ENCODE results near the gene ETV3L. TPM values are rescaled to one million over a fixed set of nuclear protein-coding genes. Genes with fewer than 3 reads are reported as not detected.
A peak's percentile ranks its signal among the peaks of the same experiment; 100 is the strongest.

The ETV3L gene
- total RNA-seq = not detected

DNA sequence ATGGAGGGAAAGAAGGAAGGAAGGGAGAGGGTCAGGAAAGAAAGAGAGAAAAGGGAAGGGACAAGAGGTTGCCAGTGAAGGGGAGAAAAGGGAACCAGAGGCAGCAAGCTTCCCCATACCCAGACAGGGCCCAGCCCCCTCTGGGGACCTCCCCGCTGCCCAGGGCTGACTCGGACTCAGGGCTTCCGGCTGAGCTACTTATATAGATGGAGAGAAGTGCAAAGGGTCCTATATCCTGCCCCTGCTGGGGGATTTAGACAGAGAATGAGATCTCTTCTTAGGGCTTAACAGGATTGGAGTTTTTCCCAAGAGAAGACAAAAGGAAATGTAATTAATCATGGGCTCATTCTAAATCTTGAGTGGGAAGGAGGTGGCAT lies at the start of gene ETV3L:
Gene ETV3L (minus strand): TSS at position 176 of the 377 bp plus-strand sequence. CDS start 285 bp downstream, outside the sequence.
- ATAC-seq (no peak), DNase-seq (no peak)
- intact Hi-C loops (cut with micrococcal nuclease) = no loop called here
- no peaks in the 10 kb centered on the region for H3K27me3 Mint-ChIP-seq
- no peaks in the 10 kb centered on the region for H3K36me3 Mint-ChIP-seq (ENCODE audit: low read depth)
- no peaks in the 10 kb centered on the region for H3K9me3 Mint-ChIP-seq
- ChIA-PET POLR2A (no interaction called here), CTCF (interaction anchor here (1.1 to 2.0 kb wide), 3 partner anchors 10 to 57 kb away, joined by 3 to 15 read pairs (median 7); no protein-coding TSS in a partner anchor)
- peak within 1 kb of the TSS; percentile 8 for H3K27ac Mint-ChIP-seq
- TF ChIP-seq, protein P1, sequence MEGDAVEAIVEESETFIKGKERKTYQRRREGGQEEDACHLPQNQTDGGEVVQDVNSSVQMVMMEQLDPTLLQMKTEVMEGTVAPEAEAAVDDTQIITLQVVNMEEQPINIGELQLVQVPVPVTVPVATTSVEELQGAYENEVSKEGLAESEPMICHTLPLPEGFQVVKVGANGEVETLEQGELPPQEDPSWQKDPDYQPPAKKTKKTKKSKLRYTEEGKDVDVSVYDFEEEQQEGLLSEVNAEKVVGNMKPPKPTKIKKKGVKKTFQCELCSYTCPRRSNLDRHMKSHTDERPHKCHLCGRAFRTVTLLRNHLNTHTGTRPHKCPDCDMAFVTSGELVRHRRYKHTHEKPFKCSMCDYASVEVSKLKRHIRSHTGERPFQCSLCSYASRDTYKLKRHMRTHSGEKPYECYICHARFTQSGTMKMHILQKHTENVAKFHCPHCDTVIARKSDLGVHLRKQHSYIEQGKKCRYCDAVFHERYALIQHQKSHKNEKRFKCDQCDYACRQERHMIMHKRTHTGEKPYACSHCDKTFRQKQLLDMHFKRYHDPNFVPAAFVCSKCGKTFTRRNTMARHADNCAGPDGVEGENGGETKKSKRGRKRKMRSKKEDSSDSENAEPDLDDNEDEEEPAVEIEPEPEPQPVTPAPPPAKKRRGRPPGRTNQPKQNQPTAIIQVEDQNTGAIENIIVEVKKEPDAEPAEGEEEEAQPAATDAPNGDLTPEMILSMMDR (IDR thresholded peaks at IDR 0.05) = no peak
- H3K4me3 Mint-ChIP-seq = no peak within 1 kb of the TSS
- peaks cover 8% of the 10 kb centered on the region for H3K4me1 Mint-ChIP-seq (ENCODE audit: low read depth)

DNA sequence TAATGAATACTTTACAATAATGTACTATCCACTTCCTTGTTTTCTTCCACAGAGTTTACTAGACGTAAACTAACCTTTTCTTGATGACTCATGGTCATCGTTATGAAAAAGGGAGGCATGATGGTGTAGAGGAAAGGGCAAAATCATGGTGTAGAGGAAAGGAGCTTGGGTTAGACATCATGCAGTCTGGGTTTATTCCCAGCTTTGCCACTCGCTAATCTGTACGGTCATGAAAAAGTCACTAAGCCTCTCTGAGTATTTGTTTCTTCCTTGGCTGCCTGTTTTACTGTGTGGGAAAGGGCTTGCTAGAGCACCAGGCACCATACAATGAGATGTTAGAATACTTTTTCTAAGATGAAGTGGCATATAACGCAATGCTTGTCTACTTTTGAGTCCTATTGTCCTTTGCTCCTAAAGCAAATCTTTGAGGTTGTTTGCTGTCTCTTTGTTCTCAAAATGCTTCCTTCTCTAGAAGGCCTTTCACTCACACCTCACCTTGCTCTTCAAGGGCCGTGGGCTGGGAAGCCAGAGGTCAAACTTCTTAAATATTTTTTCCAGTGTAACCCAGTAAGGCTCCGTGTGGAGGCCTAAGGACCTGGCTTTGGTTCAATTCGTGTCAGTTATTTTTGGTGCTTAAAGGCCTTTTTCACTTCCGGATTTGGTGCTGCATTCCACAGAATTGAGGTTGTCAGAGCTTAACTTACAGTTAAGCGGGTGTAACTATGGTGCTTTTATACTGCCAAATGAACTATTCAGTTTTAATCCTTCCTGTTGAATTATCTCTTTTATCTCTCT lies 48.5 kb upstream of the ETV3L start:
- TF ChIP-seq, protein P1 (IDR thresholded peaks at IDR 0.05) = no peak
- H3K4me3 Mint-ChIP-seq = no peak overlapping the region
- peaks cover 31% of the 10 kb centered on the region for H3K4me1 Mint-ChIP-seq (ENCODE audit: low read depth)
- CTCF ChIA-PET = interaction anchor here (1.1 to 15.0 kb wide), 4 partner anchors 8 to 74 kb away, joined by 3 to 562 read pairs (median 14); no protein-coding TSS in a partner anchor
- peak overlapping the region; percentile 4 for H3K27ac Mint-ChIP-seq
- intact Hi-C loops (cut with micrococcal nuclease) = no loop called here
- no peak for DNase-seq
- H3K27me3 Mint-ChIP-seq = no peaks in the 10 kb centered on the region
- ATAC-seq = no peak
- no peaks in the 10 kb centered on the region for H3K36me3 Mint-ChIP-seq (ENCODE audit: low read depth)
- H3K9me3 Mint-ChIP-seq = no peaks in the 10 kb centered on the region
- POLR2A ChIA-PET = interaction anchor here (0.9 to 1.6 kb wide), 2 partner anchors 12 to 45 kb away, joined by 3 read pairs; no protein-coding TSS in a partner anchor

DNA sequence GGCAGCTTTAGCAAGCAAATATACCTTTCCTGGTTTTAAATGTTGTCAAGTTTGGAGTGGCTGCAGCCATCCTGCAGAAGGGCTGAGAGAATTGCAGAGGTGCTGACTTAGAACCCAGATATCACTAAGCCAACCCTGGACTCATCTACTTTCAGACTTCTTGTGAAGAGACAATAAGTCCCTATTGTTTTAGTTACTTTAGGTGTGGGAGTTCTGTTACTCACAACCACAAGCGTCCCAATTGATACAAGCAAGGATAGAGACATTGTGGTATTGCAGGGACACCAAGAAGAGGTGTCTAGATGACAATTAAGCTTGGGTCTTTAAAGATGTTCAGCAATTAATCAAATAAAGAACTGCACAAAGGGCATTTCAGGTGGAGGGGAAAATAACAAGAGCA lies 47.4 kb upstream of the ETV3L start:
- intact Hi-C loops (cut with micrococcal nuclease) = no loop called here
- TF ChIP-seq, protein P1 (IDR thresholded peaks at IDR 0.05) = no peak
- DNase-seq = no peak
- peaks cover 32% of the 10 kb centered on the region for H3K4me1 Mint-ChIP-seq (ENCODE audit: low read depth)
- POLR2A ChIA-PET = interaction anchor here (0.9 to 1.6 kb wide), 3 partner anchors 8 to 44 kb away, joined by 3 to 5 read pairs (median 3); partner anchors contain the start of gene ETV3
- ATAC-seq = peak; percentile 43
- H3K27ac Mint-ChIP-seq = no peak overlapping the region
- CTCF ChIA-PET = interaction anchor here (0.9 to 15.0 kb wide), 5 partner anchors 9 to 73 kb away, joined by 3 to 562 read pairs (median 5); no protein-coding TSS in a partner anchor
- no peaks in the 10 kb centered on the region for H3K36me3 Mint-ChIP-seq (ENCODE audit: low read depth)
- H3K27me3 Mint-ChIP-seq = no peaks in the 10 kb centered on the region
- H3K4me3 Mint-ChIP-seq = no peak overlapping the region
- H3K9me3 Mint-ChIP-seq = no peaks in the 10 kb centered on the region

DNA sequence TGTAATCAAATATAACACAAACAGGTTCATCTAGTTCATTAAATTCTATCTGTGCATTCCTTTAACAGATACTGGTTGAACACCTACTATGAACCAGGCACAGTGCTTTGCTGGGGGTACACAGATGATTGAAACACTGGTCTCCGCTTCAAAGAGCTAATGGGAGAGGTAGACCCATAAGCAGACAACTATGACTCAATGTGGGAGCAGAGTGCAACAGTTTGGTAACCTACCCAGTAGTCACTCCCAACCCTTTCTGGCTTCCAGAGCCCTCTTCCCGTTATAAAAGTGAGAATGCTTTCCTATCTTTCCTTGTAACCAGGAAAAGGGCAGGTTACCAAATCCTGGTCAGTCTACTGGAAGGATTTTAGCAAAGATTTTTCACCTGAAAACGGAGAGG lies 46.6 kb upstream of the ETV3L start:
- ChIA-PET CTCF (interaction anchor here (0.9 to 15.0 kb wide), 5 partner anchors 10 to 307 kb away, joined by 3 to 562 read pairs (median 5); no protein-coding TSS in a partner anchor), POLR2A (interaction anchor here (1.3 kb wide), 1 partner anchor 8 kb away, joined by 5 read pairs; the partner anchor contains the start of gene ETV3)
- H3K9me3 Mint-ChIP-seq = no peaks in the 10 kb centered on the region
- ATAC-seq (no peak), DNase-seq (no peak)
- H3K4me3 Mint-ChIP-seq = no peak overlapping the region
- H3K36me3 Mint-ChIP-seq (ENCODE audit: low read depth) = no peaks in the 10 kb centered on the region
- H3K27me3 Mint-ChIP-seq = no peaks in the 10 kb centered on the region
- no peak overlapping the region for H3K27ac Mint-ChIP-seq
- TF ChIP-seq, protein P1 (IDR thresholded peaks at IDR 0.05) = no peak
- intact Hi-C loops (cut with micrococcal nuclease) = no loop called here
- H3K4me1 Mint-ChIP-seq (ENCODE audit: low read depth) = peaks cover 32% of the 10 kb centered on the region

DNA sequence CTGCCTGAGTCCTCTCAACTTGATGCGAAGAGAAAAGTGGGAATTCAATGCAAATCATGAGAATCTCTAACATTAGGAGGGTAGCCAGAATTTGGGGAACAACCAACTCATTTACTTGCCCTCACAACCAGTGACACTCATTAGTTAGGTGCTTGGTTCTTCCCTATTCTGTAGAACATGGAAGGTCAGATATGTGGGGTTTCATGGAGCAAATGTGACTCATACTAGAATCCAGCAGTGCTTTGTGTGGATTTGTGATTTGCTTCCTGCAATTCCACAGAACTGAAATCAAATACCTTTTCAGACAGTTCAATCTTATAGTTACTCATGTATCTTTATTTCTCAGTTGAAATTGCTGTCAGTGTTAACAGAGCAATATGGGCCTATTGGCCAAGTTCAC lies 45.5 kb upstream of the ETV3L start:
- TF ChIP-seq, protein P1 (IDR thresholded peaks at IDR 0.05) = no peak
- CTCF ChIA-PET = interaction anchor here (3.5 kb wide), 1 partner anchor 11 kb away, joined by 25 read pairs; no protein-coding TSS in a partner anchor
- Mint-ChIP-seq H3K4me3 (no peak overlapping the region), H3K27ac (no peak overlapping the region), H3K9me3 (no peaks in the 10 kb centered on the region), H3K27me3 (no peaks in the 10 kb centered on the region), H3K36me3 (ENCODE audit: low read depth) (no peaks in the 10 kb centered on the region), H3K4me1 (ENCODE audit: low read depth) (peaks cover 33% of the 10 kb centered on the region)
- ATAC-seq (no peak), DNase-seq (no peak)
- intact Hi-C loops (cut with micrococcal nuclease) = no loop called here
- POLR2A ChIA-PET = no interaction called here

Measured in activated CD8-positive, alpha-beta T cell treated with anti-CD3 and anti-CD28 coated beads for 36 hours (primary cell).